ENCODE measurements around the gene PTGR2. TPM values are rescaled to one million over a fixed set of nuclear protein-coding genes. Genes with fewer than 3 reads are reported as not detected.

Gene PTGR2
- total RNA-seq, 1 donor from 2014 or later: 5.0 TPM

GRCh38 chr14:73810478-73811163, 41.0 kb upstream of the PTGR2 start:
- TF ChIP-seq CTCF (IDR thresholded peaks at IDR 0.05): no peak
- Mint-ChIP-seq H3K36me3 (ENCODE audit: unreplicated experiment) (no peaks in the 10 kb centered on the region), H3K9me3 (ENCODE audit: unreplicated experiment) (no peaks in the 10 kb centered on the region), H3K4me1 (ENCODE audit: unreplicated experiment) (peaks cover 3% of the 10 kb centered on the region), H3K27ac (ENCODE audit: unreplicated experiment) (no peak overlapping the region), H3K27me3 (ENCODE audit: unreplicated experiment) (peaks cover 10% of the 10 kb centered on the region), H3K4me3 (ENCODE audit: unreplicated experiment) (no peak overlapping the region)
- DNase-seq (ENCODE audit: extremely low spot score, unreplicated experiment): no peak

GRCh38 chr14:73811164-73811503, 40.5 kb upstream of the PTGR2 start:
- TF ChIP-seq CTCF (IDR thresholded peaks at IDR 0.05): no peak
- H3K4me3 Mint-ChIP-seq (ENCODE audit: unreplicated experiment): no peak overlapping the region
- H3K4me1 Mint-ChIP-seq (ENCODE audit: unreplicated experiment): peaks cover 4% of the 10 kb centered on the region
- H3K27ac Mint-ChIP-seq (ENCODE audit: unreplicated experiment): no peak overlapping the region
- H3K27me3 Mint-ChIP-seq (ENCODE audit: unreplicated experiment): peaks cover 10% of the 10 kb centered on the region
- no peak for DNase-seq (ENCODE audit: extremely low spot score, unreplicated experiment)
- H3K36me3 Mint-ChIP-seq (ENCODE audit: unreplicated experiment): no peaks in the 10 kb centered on the region
- no peaks in the 10 kb centered on the region for H3K9me3 Mint-ChIP-seq (ENCODE audit: unreplicated experiment)

- no peak for DNase-seq (ENCODE audit: extremely low spot score, unreplicated experiment)
- Mint-ChIP-seq H3K4me3 (ENCODE audit: unreplicated experiment) (no peak overlapping the region), H3K27me3 (ENCODE audit: unreplicated experiment) (peaks cover 10% of the 10 kb centered on the region), H3K27ac (ENCODE audit: unreplicated experiment) (no peak overlapping the region), H3K9me3 (ENCODE audit: unreplicated experiment) (no peaks in the 10 kb centered on the region), H3K36me3 (ENCODE audit: unreplicated experiment) (no peaks in the 10 kb centered on the region), H3K4me1 (ENCODE audit: unreplicated experiment) (peaks cover 8% of the 10 kb centered on the region)
- TF ChIP-seq CTCF (IDR thresholded peaks at IDR 0.05): no peak
Measured at GRCh38 chr14:73814153-73814552, 37.5 kb upstream of the PTGR2 start.

- Mint-ChIP-seq H3K4me1 (ENCODE audit: unreplicated experiment) (peaks cover 8% of the 10 kb centered on the region), H3K4me3 (ENCODE audit: unreplicated experiment) (no peak overlapping the region), H3K36me3 (ENCODE audit: unreplicated experiment) (no peaks in the 10 kb centered on the region), H3K9me3 (ENCODE audit: unreplicated experiment) (no peaks in the 10 kb centered on the region), H3K27me3 (ENCODE audit: unreplicated experiment) (peaks cover 9% of the 10 kb centered on the region), H3K27ac (ENCODE audit: unreplicated experiment) (no peak overlapping the region)
- no peak for DNase-seq (ENCODE audit: extremely low spot score, unreplicated experiment)
- TF ChIP-seq CTCF (IDR thresholded peaks at IDR 0.05): no peak
Measured at GRCh38 chr14:73815849-73816248, 35.8 kb upstream of the PTGR2 start.

- Mint-ChIP-seq H3K36me3 (ENCODE audit: unreplicated experiment) (no peaks in the 10 kb centered on the region), H3K4me3 (ENCODE audit: unreplicated experiment) (no peak overlapping the region), H3K9me3 (ENCODE audit: unreplicated experiment) (no peaks in the 10 kb centered on the region), H3K4me1 (ENCODE audit: unreplicated experiment) (peaks cover 8% of the 10 kb centered on the region), H3K27ac (ENCODE audit: unreplicated experiment) (no peak overlapping the region), H3K27me3 (ENCODE audit: unreplicated experiment) (peaks cover 3% of the 10 kb centered on the region)
- no peak for TF ChIP-seq CTCF (IDR thresholded peaks at IDR 0.05)
- no peak for DNase-seq (ENCODE audit: extremely low spot score, unreplicated experiment)
Measured at GRCh38 chr14:73816393-73816816, 35.2 kb upstream of the PTGR2 start.
